ENCODE measurements around the gene FBLL1. TPM values are rescaled to one million over a fixed set of nuclear protein-coding genes. Genes with fewer than 3 reads are reported as not detected.
A peak's percentile ranks its signal among the peaks of the same experiment; 100 is the strongest.
"Not testable (repeated sequence)": the region's sequence is repeated elsewhere in the genome, so short reads cannot be mapped to it uniquely, and the experiment has no call there.

FBLL1 gene
- total RNA-seq, 1 donor from 2014 or later, result not detected

DNA sequence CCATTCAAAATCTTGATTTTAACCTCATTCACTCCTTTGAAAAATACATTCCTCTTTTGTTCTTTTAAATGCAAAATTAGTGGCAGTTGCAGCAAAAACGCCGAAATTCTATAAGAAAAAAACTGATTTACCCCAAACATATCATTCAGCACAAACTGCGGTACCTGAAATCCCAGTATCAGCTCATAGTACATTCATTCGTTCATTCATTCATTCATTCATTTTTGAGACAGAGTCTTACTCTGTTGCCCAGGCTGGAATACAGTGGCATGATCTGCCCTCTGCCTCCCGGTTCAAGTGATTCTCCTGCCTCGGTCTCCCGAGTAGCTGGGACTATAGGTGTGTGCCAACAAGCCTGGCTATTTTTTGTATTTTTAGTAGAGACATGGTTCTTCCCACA, 20.4 kb downstream of the FBLL1 start:
- intact Hi-C loops (cut with micrococcal nuclease), result no loop called here
- DNase-seq (no peak), ATAC-seq (no peak)

DNA sequence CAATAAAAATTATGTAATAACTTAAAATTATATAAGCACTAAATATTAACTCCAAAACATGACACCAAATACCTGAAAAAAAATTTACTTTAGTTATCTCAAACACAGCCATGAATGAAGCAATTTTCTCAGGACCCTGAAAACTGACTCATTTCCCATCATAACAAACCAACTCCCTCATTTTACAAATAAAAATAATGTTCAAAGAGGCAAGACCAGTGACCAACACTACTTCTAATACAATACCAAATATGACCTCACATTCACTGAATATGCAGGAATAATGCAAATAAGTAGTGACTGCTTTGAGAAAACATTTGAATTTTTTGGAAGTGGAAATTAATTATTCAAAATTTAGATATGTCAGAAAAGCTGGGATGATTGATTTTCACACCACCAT, 21.6 kb downstream of the FBLL1 start:
- DNase-seq (no peak), ATAC-seq (no peak)
- intact Hi-C loops (cut with micrococcal nuclease), result no loop called here

DNA sequence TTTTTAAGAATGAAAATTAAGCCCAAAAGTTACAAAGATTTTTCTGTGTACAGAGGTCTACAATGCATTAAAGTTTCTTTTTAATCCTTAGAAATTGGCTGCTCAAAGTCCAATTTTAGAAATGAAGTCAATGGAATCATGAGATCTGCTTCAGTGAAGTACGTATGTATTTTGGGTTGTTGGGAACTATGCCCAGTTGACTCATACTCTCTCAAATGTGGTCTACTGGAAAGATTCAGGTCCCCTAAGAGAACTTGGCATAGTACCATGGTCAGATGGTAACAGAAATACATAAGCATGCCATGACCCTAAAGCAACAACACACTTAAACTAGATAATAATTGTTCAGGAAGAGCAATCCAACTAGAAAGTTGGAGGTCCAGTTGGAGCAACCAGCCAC, 23.0 kb downstream of the FBLL1 start:
- DNase-seq, result no peak

DNA sequence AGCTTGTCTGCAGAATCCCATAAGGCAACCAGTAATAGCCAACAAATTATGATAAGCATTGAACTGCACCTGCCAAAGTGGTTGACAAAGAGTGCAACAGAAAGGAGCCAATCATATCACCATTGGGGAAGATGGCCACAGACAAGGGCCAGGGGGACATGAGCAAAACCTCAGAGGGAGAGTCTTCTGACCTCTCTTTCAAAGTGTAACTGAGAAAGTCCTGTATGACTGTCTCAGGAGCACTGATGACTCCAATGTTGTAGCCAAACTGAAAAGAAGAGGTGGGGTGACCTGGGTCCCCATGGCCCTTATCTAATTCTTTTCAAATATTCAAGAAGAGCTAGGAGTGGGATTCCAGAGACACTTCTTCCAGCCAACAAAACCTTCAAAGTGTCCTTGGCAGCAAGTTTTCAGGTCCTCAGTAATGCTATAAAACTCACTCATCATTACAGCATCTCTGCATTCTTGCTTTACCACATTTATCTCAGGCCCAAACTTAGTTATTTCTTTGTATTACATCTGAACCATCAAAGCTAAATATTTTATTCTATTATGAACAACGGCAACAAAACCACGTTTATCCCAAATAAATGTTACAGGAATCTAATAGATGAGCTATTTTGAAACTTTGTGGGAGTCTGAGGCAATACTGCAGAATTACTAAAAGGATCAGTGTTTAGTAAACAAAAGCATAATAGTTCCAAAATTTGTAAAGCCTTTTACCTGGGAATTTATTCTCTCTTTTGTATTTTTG, 24.4 kb downstream of the FBLL1 start:
- intact Hi-C loops (cut with micrococcal nuclease), result no loop called here
- no peak for DNase-seq
- no peak for ATAC-seq

More for the DNA sequence above, 23.0 kb downstream of the FBLL1 start:
- ATAC-seq, result peak; percentile 88
- intact Hi-C loops (cut with micrococcal nuclease), result no loop called here

DNA sequence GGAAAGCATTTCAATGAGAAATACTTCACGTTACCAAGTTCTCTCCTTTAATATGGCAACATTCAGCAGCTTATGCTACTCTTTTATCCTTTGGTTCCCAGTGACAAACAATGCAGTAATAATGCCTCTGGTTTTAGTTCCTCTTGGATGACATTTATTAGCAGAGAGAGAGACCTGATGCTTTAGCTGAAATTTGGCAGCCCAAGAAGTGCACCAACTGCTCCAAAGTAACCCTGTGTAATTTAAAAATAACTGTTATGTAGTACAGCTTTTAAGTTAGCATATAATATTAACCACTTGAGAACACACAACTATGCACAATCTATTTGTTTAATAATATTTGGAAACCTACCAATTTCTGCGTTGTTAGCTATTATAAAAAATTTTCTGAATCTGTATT, 28.3 kb downstream of the FBLL1 start:
- ATAC-seq (peak; percentile 72), DNase-seq (no peak)
- intact Hi-C loops (cut with micrococcal nuclease), result no loop called here

DNA sequence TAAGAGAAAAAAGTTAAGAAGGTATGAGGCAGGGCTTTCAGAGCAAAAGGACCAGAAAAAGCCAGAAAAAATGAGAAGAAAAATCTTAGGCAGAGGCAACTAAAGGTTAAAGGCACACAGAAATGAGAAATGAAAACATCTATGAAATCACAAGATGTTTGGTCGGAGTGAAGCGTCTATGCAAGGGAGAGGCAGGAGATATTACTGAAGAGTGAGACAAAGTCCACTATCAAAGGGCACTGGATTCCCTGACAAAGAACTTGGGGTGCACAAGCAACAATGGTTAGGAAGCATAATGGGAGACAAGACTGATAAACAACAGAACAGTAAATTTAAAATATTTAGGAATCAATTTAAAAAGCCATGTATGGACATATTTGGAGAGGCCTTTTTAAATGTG, 33.2 kb downstream of the FBLL1 start:
- DNase-seq (no peak), ATAC-seq (no peak)
- intact Hi-C loops (cut with micrococcal nuclease), result no loop called here

DNA sequence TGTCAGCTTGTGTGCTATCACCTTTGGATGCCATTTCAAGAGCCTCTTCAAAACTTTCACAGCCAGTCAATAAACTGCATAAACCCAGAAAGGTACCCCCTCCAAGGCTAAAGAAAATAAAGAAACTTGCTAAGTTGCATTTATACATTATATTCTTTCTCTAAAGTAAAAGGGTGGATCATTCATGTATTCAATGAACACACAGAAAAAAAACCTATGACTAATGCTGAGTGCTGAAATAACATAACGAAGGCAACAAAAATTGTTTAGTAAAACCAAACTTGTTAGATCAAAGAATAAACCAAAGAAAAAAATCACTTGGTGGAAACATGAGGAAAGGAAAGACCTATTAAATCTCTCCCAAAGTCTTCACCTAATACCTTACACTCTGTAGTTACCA, 34.9 kb downstream of the FBLL1 start:
- intact Hi-C loops (cut with micrococcal nuclease), result no loop called here
- no peak for DNase-seq
- ATAC-seq, result no peak

DNA sequence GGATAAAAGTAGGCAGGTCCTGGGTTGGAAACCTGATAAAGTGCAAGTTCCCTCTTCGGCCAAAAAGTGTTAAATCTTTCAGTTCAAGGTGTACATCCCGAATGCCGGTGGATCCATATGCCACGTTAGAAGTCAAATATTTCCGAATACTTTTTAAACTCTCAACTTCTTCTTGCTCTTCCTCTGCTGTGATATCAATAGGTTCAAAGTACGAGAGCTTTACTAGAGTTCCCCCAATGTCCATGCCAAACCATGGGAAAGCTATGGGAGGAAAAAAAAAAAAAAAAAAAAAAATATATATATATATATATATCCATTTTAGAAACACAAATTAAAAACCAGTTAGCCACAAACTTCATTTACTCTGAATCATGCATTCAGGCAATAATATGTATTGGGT, 39.6 kb downstream of the FBLL1 start:
- ATAC-seq (no peak), DNase-seq (no peak)
- intact Hi-C loops (cut with micrococcal nuclease), result no loop called here

DNA sequence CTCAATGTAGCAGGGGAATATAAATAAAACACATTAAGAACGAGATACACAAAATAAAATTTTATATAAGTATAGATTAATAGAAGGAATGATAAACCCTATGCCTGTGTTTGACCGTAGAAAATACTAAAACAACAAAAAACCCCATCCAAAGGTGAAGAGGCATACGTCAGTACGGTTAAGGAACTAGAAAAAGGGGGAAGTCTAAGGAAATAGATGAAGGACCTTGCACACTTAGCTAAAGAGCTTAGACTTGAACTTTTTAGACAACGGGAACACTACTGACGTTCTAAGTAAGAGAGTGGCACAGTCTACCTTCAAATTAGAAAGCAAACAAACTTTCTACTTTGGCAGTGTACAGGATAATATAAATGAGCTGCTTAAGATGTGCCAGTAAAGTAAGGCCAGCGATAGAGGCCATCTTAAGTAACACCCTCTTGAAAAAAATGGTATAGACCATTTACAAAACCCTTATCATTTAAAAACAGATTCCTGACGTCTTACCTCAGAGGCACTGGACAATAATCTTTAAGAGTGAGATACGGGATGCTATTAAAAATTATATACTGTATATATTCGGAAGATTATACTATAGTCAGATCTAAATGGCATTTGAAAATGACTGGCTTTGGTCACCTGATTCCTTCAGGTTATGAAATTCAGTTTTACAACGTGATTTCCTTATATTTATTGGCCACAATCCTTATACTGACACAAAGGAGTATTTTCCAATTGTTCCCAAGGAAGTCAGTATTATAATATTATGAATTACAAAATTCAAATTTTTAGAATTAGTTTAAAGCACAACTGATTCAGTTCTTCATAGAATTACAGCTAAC, 41.6 kb downstream of the FBLL1 start:
- DNase-seq, result no peak
- ATAC-seq, result no peak
- intact Hi-C loops (cut with micrococcal nuclease), result no loop called here

DNA sequence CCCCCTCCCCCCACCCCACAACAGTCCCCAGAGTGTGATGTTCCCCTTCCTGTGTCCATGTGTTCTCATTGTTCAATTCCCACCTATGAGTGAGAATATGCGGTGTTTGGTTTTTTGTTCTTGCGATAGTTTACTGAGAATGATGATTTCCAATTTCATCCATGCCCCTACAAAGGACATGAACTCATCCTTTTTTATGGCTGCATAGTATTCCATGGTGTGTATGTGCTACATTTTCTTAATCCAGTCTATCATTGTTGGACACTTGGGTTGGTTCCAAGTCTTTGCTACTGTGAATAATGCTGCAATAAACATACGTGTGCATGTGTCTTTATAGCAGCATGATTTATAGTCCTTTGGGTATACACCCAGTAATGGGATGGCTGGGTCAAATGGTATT, 44.6 kb downstream of the FBLL1 start:
- DNase-seq; intact Hi-C loops (cut with micrococcal nuclease); ATAC-seq: not testable (repeated sequence)

DNA sequence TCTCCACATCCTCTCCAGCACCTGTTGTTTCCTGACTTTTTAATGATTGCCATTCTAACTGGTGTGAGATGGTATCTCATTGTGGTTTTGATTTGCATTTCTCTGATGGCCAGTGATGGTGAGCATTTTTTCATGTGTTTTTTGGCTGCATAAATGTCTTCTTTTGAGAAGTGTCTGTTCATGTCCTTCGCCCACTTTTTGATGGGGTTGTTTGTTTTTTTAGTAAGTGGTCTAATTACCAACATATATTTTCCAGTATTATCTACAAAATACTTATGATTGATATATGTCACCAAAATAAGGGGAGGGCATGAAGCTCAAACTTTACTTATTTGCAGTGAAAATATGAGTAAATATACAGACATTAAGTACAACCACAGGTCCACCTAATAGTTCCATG, 45.1 kb downstream of the FBLL1 start:
- intact Hi-C loops (cut with micrococcal nuclease); ATAC-seq; DNase-seq: not testable (repeated sequence)

DNA sequence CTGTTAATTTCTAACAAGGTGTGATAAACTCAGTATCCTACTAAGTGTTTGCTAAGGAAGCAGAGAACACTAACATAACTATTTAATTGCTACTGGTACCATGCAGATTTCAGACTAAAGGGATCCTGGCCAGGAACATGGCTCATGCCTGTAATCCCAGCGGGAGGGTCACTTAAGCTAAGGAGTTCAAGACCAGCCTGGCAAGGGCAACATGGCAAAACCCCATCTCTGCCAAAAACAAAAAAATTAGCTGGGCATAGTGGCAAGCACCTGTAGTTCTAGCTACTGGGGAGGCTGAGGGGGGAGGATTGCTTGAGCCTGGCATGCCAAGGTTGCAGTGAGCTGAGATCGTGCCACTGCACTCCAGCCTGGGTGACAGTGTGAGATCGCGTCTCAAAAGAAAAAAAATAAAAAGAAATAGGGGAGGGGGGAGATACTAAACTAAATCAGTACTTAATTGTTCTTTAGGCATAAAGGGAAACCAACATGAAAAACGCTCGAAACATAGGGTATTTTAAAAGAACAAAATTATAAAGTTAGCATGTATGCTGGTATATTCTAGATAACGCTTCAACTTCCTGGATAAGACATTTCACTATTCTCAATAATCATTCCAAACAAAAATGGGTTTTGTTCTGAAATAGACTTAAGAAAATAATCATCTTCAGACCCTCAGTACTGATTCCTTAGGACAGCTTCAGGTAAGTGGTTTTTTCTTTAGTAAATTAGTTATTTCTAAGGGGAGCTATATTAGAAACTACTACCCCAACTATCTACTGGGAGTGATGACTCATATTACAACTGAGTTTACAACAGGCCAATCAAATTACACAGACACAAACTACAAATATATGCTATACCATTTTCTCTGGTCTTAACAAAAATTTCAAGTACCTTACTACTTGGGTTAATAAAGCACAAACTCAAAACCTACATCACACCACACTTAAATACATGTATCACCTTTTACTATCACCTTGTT, 46.6 kb downstream of the FBLL1 start:
- intact Hi-C loops (cut with micrococcal nuclease), result no loop called here
- ATAC-seq (no peak), DNase-seq (no peak)

DNA sequence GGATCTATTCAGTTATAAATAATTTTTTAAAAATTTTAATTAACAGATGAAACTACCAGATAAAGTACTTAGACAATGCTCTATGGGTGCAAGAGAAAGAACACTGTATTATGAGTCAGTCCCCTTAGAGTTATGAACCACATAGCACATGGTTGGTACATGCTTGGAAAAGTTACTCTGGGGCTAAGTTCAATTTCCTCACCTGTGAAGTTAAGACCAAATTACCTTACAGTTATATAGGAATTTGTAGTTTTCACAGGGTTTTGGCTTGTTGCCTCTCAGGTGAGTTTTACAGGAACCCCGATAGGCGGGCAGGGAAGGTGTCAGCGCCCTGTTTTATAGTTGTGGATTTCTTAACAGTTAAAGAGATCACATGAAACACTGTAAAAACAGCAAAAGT, 48.9 kb downstream of the FBLL1 start:
- ATAC-seq (no peak), DNase-seq (no peak)
- intact Hi-C loops (cut with micrococcal nuclease), result no loop called here

DNA sequence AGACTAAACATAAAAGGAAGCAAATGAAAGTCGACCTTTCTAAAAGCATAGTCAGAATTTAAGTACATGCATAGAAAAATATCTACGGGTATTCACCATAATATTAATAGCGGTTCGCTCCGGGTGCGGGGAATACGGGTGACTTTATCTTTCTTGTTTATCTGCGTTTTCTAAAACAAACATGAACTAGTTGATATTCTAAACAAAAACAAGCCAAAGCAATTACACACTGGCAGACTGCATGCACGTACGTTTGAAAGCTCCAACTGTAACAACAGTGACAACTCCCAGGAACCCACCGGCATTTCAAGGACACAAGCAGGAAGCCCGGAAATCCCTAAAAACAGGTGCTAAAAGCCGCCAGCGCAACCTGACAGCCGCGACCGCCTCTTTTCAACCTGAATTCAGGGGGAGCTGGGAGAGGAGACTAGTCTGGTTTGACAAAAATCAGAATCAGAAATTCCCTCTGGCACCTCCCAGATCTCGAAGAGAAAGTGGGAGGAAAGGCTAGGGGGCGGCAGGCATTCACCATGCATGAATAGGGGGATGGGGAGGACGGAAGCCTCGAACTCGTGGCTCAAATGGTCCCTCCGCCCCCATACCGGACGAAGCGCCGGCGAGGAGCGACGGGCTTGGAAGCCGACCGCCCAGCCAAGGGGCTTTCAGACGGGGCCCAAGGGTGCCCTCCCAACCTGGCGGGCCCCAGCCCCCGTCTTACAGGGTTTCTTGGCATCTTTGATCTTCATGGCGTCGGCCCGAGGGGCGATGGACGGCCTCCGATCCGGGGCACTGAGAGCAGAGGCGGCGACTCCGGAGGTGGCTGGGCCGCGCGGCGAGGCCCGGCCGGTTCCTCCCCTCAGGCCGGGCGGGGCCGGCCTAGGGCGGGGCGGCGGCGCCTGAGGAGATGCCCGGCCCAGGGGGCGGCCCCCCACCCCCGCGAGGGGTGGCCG, 49.7 kb downstream of the FBLL1 start, which contains the start of gene PANK3:
TSS of gene PANK3 (minus strand) at position 831 of the 950 bp plus-strand sequence. CDS start at position 746, 85 bp downstream.
- DNase-seq (no peak), ATAC-seq (peak; percentile 90)
- intact Hi-C loops (cut with micrococcal nuclease), result no loop called here

DNA sequence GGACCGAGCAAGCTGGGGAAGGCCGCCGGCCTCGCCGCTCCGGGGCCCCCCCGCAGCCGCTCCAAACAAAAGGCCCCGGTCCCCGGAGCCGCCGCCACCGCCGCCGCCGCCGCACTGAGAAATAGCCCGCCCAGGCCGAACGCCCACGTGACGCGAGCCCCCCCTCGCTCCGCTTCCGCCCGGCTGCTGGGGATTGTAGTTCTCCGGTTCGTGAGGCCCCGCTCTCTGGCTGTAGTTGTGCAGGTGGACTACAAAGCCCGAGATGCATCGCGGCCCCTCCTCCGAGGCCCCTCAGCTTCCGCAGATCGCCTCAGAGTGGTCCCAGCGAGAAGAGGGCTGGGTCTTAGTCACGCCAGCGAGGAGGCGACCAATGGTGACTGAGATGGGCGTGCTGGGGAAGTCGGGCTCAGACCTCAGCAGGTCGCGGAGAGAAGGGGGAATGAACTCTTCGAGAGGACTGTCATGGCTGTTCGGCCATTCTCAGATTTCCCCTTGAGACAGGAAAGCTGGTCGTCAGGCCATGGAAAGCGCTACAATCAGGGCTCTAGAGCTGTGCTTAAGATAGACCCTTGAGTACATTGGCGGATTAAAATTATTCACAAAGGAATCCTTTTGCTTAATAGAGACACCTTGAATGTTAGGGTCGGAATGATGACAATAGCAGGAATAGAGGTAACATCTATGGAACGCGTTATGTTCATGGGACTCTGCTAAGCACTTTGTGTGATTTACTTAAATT, 50.6 kb downstream of the FBLL1 start:
- DNase-seq, result peak; percentile 99
- ATAC-seq, result peak; percentile 98
- intact Hi-C loops (cut with micrococcal nuclease), result no loop called here

DNA sequence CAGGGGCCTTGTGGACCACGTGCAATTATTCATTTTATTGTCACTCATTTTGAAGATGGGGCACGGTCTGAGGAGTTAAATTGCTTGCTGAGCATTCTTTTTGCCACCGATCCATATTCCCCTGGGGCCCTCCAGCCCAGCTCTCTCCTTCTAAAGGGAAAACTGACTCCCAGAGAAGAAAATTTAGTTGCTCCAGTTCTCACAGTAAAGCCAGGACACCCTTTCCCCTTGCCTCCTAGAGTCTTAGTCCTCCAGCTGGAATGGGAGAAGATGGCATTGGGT, 51.1 kb downstream of the FBLL1 start:
- DNase-seq, result no peak

More for the DNA sequence above, 51.1 kb downstream of the FBLL1 start:
- intact Hi-C loops (cut with micrococcal nuclease), result no loop called here
- ATAC-seq, result no peak
